GM23248 (cell line): ENCODE data around the gene NUP214. TPM values are rescaled to one million over a fixed set of nuclear protein-coding genes. Genes with fewer than 3 reads are reported as not detected.

ENCODE experiments used
- DNase-seq: peaks from one replicate; pipeline ENCODE4 v3.0.0-alpha.2; 2015
- H2AFZ ChIP-seq: fragments of 200-600 bp; sonication (generic); 2 replicates; pipeline ENCODE4 v1.6.1; 2016; ENCODE audit warnings: antibody characterized with exemption
- H3F3A ChIP-seq: fragments of 200-600 bp; sonication (generic); 2 replicates; pipeline ENCODE4 v1.6.1; 2016; ENCODE audit warnings: mild to moderate bottlenecking, antibody characterized with exemption, mixed run types; ENCODE audit not compliant: insufficient read depth
- H3K27ac ChIP-seq: fragments of 200-600 bp; sonication (generic); 2 replicates; pipeline ENCODE4 v1.5.1; 2016; ENCODE audit warnings: mild to moderate bottlenecking
- H3K27me3 ChIP-seq: fragments of 200-600 bp; sonication (generic); replicated peaks from 2 replicates; pipeline ENCODE4 v1.6.1; 2016; ENCODE audit warnings: mild to moderate bottlenecking; ENCODE audit not compliant: insufficient read depth
- H3K36me3 ChIP-seq: fragments of 200-600 bp; sonication (generic); 2 replicates; pipeline ENCODE4 v1.6.1; 2016; ENCODE audit warnings: low read depth, mild to moderate bottlenecking
- H3K4me1 ChIP-seq: fragments of 200-600 bp; sonication (generic); 2 replicates; pipeline ENCODE4 v1.6.1; 2016; ENCODE audit warnings: mild to moderate bottlenecking; ENCODE audit not compliant: insufficient read depth
- H3K4me2 ChIP-seq: fragments of 200-600 bp; sonication (generic); one replicate; pipeline ENCODE4 v1.6.1; 2016; ENCODE audit warnings: mild to moderate bottlenecking; ENCODE audit not compliant: unreplicated experiment
- H3K4me3 ChIP-seq: fragments of 200-600 bp; sonication (generic); 2 replicates; pipeline ENCODE4 v1.5.1; 2016; ENCODE audit warnings: mild to moderate bottlenecking
- H3K79me2 ChIP-seq: fragments of 200-600 bp; sonication (generic); 2 replicates; pipeline ENCODE4 v1.6.1; 2016; ENCODE audit warnings: mild to moderate bottlenecking; ENCODE audit not compliant: insufficient read depth
- H3K9ac ChIP-seq: fragments of 200-600 bp; sonication (generic); 2 replicates; pipeline ENCODE4 v1.6.1; 2016; ENCODE audit warnings: mild to moderate bottlenecking
- H3K9me2 ChIP-seq: fragments of 200-600 bp; sonication (generic); 2 replicates; pipeline ENCODE4 v1.6.1; 2016; ENCODE audit warnings: mixed run types, mild to moderate bottlenecking, moderate library complexity; ENCODE audit not compliant: insufficient read depth
- H3K9me3 ChIP-seq: fragments of 200-600 bp; sonication (generic); one replicate; pipeline ENCODE4 v1.6.1; 2017; ENCODE audit warnings: low read depth
- H4K20me1 ChIP-seq: fragments of 200-600 bp; sonication (generic); 2 replicates; pipeline ENCODE4 v1.6.0; 2016; ENCODE audit not compliant: insufficient read depth
- EZH2 ChIP-seq: fragments of 200-600 bp; sonication (generic); IDR thresholded peaks from 2 replicates; pipeline ENCODE4 v1.6.1; 2018; ENCODE audit warnings: antibody characterized with exemption, mild to moderate bottlenecking; ENCODE audit not compliant: insufficient read depth, poor library complexity, severe bottlenecking
- EZH2phosphoT487 ChIP-seq: fragments of 200-600 bp; sonication (generic); IDR thresholded peaks from 2 replicates; pipeline ENCODE4 v1.6.1; 2018; ENCODE audit warnings: antibody characterized with exemption, moderate library complexity, mild to moderate bottlenecking, low read depth; ENCODE audit not compliant: insufficient read depth
- WGBS, 2 experiments: methylation state at CpG; one replicate each; pipeline ENCODE4 v1.1.6; 2015 to 2017; ENCODE audit warnings: low lambda C conversion rate in 2 of 2, low coverage in 1 of 2; ENCODE audit errors: missing lambda C conversion rate in 2 of 2; 5-methylcytosine and 5-hydroxymethylcytosine counted together
- in situ Hi-C: fragments of 300-500 bp; cut with MboI; formaldehyde crosslinking; loops from 2 replicates; pipeline ENCODE4 v1.15.0; 2020
- polyA plus RNA-seq: library from polyadenylated mRNA; unstranded; fragments of >200 nt; fragmentation: Nextera tagmentation; extraction: Ambion mirVana; gene quantifications from 2 replicates; pipeline ENCODE4 v1.2.1, GENCODE V29; 2016
- total RNA-seq: library from RNA; depleted of rRNA; stranded (reverse); fragments of >200 nt; shearing (Covaris generic); gene quantifications from 2 replicates; pipeline ENCODE4 v1.2.3, GENCODE V29; 2014

Gene NUP214
- total and polyA plus RNA-seq, 2 experiments from 2014 or later: 13.1 to 14.3 TPM

DNA sequence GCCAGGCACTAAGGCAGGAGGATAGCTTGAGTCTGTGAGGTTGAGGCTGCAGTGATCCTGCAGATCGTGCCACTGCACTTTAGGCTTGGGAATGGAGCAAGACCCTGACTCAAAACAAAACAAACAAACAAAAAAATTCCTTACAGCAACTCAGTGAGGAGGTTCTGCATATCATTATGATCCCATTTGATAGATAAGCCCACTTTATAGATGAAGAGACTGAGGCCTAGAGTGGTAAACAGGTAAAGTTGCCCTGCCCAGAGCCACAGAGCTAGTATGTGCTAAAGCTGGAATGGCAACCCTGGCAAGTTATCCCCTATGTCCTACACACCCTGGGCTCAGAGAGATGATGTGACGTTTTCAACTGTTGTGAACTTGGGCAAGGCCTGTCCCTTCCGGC, 21.9 kb upstream of the NUP214 start:
- Histone ChIP-seq H4K20me1 (no peaks in the 10 kb centered on the region), H3K27ac (no peak overlapping the region)

DNA sequence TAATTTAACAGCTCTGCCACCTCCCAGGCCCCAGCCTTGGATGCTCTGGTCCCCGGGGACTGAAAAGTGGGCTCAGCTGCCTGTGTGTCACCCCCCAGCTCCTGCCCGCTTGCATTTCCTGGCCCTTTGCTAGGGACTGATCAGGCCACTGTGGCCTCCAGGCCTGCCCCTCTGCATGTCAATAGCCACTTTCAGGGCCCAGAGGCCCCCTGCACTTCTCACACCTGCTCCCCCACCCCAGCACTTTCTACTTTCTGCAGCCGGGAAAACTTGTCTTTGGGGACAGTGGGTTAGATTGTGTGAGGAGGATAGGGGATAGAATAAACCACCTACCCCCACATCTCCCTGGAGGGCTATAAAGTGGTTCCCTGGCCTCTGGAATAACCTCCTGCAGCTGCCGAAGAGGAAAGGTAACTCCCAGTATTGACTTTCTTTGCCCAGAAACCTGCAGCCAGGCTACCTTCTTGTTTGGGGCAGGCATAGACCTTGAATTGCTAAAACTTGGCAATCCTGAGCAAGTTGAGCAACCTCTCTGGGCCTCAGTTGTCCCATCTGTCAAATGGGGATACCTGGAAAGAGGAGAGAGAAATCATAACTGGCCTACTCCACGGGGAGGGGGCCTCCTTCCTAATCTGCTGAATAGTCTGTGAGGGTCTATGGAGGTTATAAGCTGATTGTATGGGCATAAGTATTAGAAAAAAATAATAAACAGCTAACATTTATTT, 21.2 kb upstream of the NUP214 start:
- no peak overlapping the region for H3K4me3 ChIP-seq
- TF ChIP-seq EZH2: no peak
- no peak for TF ChIP-seq EZH2phosphoT487
- H3K9me2 ChIP-seq: no peaks in the 10 kb centered on the region
- H3K27me3 ChIP-seq: peaks cover 3% of the 10 kb centered on the region; the same call in 1 of the 2 replicates
- DNase-seq: no peak
- H3K79me2 ChIP-seq: no peaks in the 10 kb centered on the region
- no peak overlapping the region for H2AFZ ChIP-seq
- no peak overlapping the region for H3K27ac ChIP-seq
- H3K9ac ChIP-seq: no peak overlapping the region
- no peak overlapping the region for H3K4me2 ChIP-seq
- 65 to 69% methylated on average over 5 of the region's 5 CpGs for WGBS, 2 experiments
- H3K36me3 ChIP-seq: no peaks in the 10 kb centered on the region
- H4K20me1 ChIP-seq: no peaks in the 10 kb centered on the region
- no peaks in the 10 kb centered on the region for H3F3A ChIP-seq
- in situ Hi-C loops: no loop called here
- H3K4me1 ChIP-seq: no peaks in the 10 kb centered on the region
- H3K9me3 ChIP-seq: no peaks in the 10 kb centered on the region

More for the DNA sequence above, 21.9 kb upstream of the NUP214 start:
- no peaks in the 10 kb centered on the region for H3K4me1 ChIP-seq
- H3K27me3 ChIP-seq: peaks cover 3% of the 10 kb centered on the region; the same call in 1 of the 2 replicates
- no peak overlapping the region for H3K4me2 ChIP-seq
- no peaks in the 10 kb centered on the region for H3K9me2 ChIP-seq
- H3K36me3 ChIP-seq: no peaks in the 10 kb centered on the region
- no peak overlapping the region for H2AFZ ChIP-seq
- WGBS, 2 experiments: 76 to 81% methylated on average over 3 of the region's 3 CpGs
- TF ChIP-seq EZH2: no peak
- no peak overlapping the region for H3K9ac ChIP-seq
- H3K4me3 ChIP-seq: no peak overlapping the region
- no peak for DNase-seq
- no peaks in the 10 kb centered on the region for H3K9me3 ChIP-seq
- H3F3A ChIP-seq: no peaks in the 10 kb centered on the region
- in situ Hi-C loops: no loop called here
- no peaks in the 10 kb centered on the region for H3K79me2 ChIP-seq

DNA sequence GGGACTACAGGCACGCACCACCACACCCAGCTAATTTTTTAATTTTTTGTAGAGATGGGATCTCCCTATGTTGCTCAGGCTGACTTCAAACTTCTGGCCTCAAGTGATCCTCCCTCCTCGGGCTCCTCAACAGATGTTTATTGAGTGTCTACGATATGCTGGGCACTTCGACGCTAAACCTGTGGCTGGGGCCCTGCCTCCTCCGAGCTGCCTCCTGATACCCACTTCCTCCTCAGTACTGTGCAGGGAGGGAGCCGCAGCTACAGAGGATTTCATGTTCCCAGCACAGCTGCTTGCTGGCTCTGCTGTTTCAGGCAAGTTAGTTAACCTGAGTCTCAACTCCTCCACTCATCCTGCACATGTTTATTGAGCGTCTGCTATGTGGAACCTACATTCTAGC, 19.4 kb upstream of the NUP214 start:
- H4K20me1 ChIP-seq: no peaks in the 10 kb centered on the region
- no peaks in the 10 kb centered on the region for H3K4me1 ChIP-seq
- TF ChIP-seq EZH2: no peak
- no peak for TF ChIP-seq EZH2phosphoT487
- no peak overlapping the region for H2AFZ ChIP-seq
- WGBS, 2 experiments: 83 to 87% methylated on average over 8 of the region's 8 CpGs
- H3K9me2 ChIP-seq: no peaks in the 10 kb centered on the region
- in situ Hi-C loops: no loop called here
- no peak overlapping the region for H3K9ac ChIP-seq
- no peak overlapping the region for H3K4me2 ChIP-seq
- H3K79me2 ChIP-seq: no peaks in the 10 kb centered on the region
- H3K27me3 ChIP-seq: peaks cover 3% of the 10 kb centered on the region; the same call in 1 of the 2 replicates
- DNase-seq: no peak
- no peak overlapping the region for H3K4me3 ChIP-seq
- H3K9me3 ChIP-seq: no peaks in the 10 kb centered on the region
- no peaks in the 10 kb centered on the region for H3K36me3 ChIP-seq
- H3F3A ChIP-seq: no peaks in the 10 kb centered on the region
- H3K27ac ChIP-seq: no peak overlapping the region

DNA sequence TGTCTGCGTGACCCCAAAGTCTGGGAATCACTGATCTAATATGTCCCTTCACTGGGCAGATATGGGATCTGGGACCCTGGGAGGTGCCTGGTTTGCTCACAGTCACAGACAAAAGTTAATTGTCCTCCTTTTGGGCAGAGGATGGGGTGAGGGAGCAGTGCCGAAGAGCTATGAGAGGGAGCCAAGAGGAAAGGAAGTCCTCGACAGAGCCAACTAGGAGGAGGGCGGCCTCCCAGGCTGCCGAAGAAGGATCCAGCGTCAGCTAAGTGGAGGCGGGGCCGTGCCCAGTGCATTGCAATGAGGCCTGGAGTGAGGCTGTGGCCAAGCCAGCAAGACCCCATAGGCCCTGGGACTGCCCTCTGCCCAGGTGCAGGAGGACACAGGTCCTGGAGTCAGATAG, 17.6 kb upstream of the NUP214 start:
- Histone ChIP-seq H4K20me1 (no peaks in the 10 kb centered on the region), H3K9me3 (no peaks in the 10 kb centered on the region), H3K27me3 (peaks cover 3% of the 10 kb centered on the region; the same call in 1 of the 2 replicates), H3K4me2 (no peak overlapping the region), H3K9ac (no peak overlapping the region), H2AFZ (no peak overlapping the region), H3K4me3 (no peak overlapping the region), H3K36me3 (no peaks in the 10 kb centered on the region), H3K4me1 (no peaks in the 10 kb centered on the region), H3F3A (no peaks in the 10 kb centered on the region), H3K79me2 (no peaks in the 10 kb centered on the region), H3K27ac (no peak overlapping the region), H3K9me2 (no peaks in the 10 kb centered on the region)
- in situ Hi-C loops: no loop called here
- DNase-seq: no peak
- 31 to 39% methylated on average over 8 of the region's 8 CpGs for WGBS, 2 experiments
- TF ChIP-seq EZH2 (no peak), EZH2phosphoT487 (no peak)
